ENCODE measurements around the gene SARS1. TPM values are rescaled to one million over a fixed set of nuclear protein-coding genes. Genes with fewer than 3 reads are reported as not detected.

Gene SARS1
- total and polyA plus RNA-seq, 2 donors (not counting 1 experiment from before 2014, with no cell fraction given) = 237 to 437 TPM

- H3K27ac ChIP-seq (ENCODE audit: insufficient read depth, low read length) = no peak overlapping the region
- no peak overlapping the region for H3K4me2 ChIP-seq (ENCODE audit: extremely low read depth, insufficient read depth, low read length)
These were observed 23.8 kb downstream of the SARS1 start for GRCh38 chr1:109237512-109237911.

GRCh38 chr1:109238382-109238781, 24.7 kb downstream of the SARS1 start:
- H2AFZ ChIP-seq (ENCODE audit: low read length) = no peak overlapping the region
- peaks cover 26% of the 10 kb centered on the region for H3K36me3 ChIP-seq (ENCODE audit: control insufficient read depth, insufficient read depth, low read length)
- H3K9ac ChIP-seq (ENCODE audit: insufficient read depth, low read length) = no peak overlapping the region

More at GRCh38 chr1:109237512-109237911, 23.8 kb downstream of the SARS1 start:
- H3K9me3 ChIP-seq (ENCODE audit: control insufficient read depth, insufficient read depth, low read depth, low read length) = no peaks in the 10 kb centered on the region
- peaks cover 18% of the 10 kb centered on the region for H3K4me1 ChIP-seq (ENCODE audit: control insufficient read depth, extremely low read depth, insufficient read depth, low read length)
- DNase-seq (ENCODE audit: low read depth in 2 of 2) = no peak
- TF ChIP-seq EZH2 (IDR thresholded peaks at IDR 0.05; ENCODE audit: low read length, missing control alignments) (no peak), CTCF (conservative IDR thresholded peaks at IDR 0.05 in 1 of 2, IDR thresholded peaks at IDR 0.05 in 1 of 2; ENCODE audit: low read depth in 1 of 2, low read length in 2 of 2) (no peak)
- no peaks in the 10 kb centered on the region for H3K79me2 ChIP-seq (ENCODE audit: control insufficient read depth, insufficient read depth, low read length)
- no peaks in the 10 kb centered on the region for H4K20me1 ChIP-seq (ENCODE audit: control insufficient read depth, extremely low read depth, insufficient read depth, low read length)
- no peak overlapping the region for H2AFZ ChIP-seq (ENCODE audit: low read length)
- no peak overlapping the region for H3K9ac ChIP-seq (ENCODE audit: insufficient read depth, low read length)
- no peak overlapping the region for H3K4me3 ChIP-seq (replicated peaks in 1 of 4; ENCODE audit: control extremely low read depth in 1 of 4, insufficient read depth in 1 of 4, low read depth in 3 of 4, low read length in 4 of 4)
- no peaks in the 10 kb centered on the region for H3K27me3 ChIP-seq (ENCODE audit: control insufficient read depth, insufficient read depth, low read length)
- peaks cover 28% of the 10 kb centered on the region for H3K36me3 ChIP-seq (ENCODE audit: control insufficient read depth, insufficient read depth, low read length)

DNA sequence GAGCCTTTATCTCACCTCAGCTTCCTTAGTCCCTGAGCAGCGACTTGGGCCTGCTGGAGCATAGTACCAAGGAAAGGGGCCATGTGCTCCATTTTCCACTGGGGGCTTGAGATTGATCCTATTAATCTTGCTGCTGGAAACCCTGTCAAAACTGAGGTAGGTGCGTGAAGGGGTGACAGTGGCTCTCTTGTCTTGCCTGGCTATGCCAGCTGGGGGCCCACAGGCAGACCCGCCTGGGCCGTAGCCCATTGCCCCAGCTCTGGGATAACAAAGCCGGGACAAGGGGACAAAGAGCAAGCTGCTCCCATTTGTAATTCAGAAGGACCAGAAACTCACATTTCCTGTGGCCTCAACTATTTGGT, 25.3 kb downstream of the SARS1 start:
- DNase-seq (ENCODE audit: low read depth in 2 of 2) = no peak
- H3K4me2 ChIP-seq (ENCODE audit: extremely low read depth, insufficient read depth, low read length) = no peak overlapping the region

More at GRCh38 chr1:109238382-109238781, 24.7 kb downstream of the SARS1 start:
- Histone ChIP-seq H3K27ac (ENCODE audit: insufficient read depth, low read length) (no peak overlapping the region), H3K4me3 (replicated peaks in 1 of 4; ENCODE audit: control extremely low read depth in 1 of 4, insufficient read depth in 1 of 4, low read depth in 3 of 4, low read length in 4 of 4) (no peak overlapping the region), H3K27me3 (ENCODE audit: control insufficient read depth, insufficient read depth, low read length) (no peaks in the 10 kb centered on the region), H3K4me2 (ENCODE audit: extremely low read depth, insufficient read depth, low read length) (no peak overlapping the region), H3K79me2 (ENCODE audit: control insufficient read depth, insufficient read depth, low read length) (no peaks in the 10 kb centered on the region), H3K9me3 (ENCODE audit: control insufficient read depth, insufficient read depth, low read depth, low read length) (no peaks in the 10 kb centered on the region), H4K20me1 (ENCODE audit: control insufficient read depth, extremely low read depth, insufficient read depth, low read length) (no peaks in the 10 kb centered on the region), H3K4me1 (ENCODE audit: control insufficient read depth, extremely low read depth, insufficient read depth, low read length) (peaks cover 18% of the 10 kb centered on the region)
- DNase-seq (ENCODE audit: low read depth in 2 of 2) = no peak
- TF ChIP-seq CTCF (conservative IDR thresholded peaks at IDR 0.05 in 1 of 2, IDR thresholded peaks at IDR 0.05 in 1 of 2; ENCODE audit: low read depth in 1 of 2, low read length in 2 of 2) (no peak), EZH2 (IDR thresholded peaks at IDR 0.05; ENCODE audit: low read length, missing control alignments) (no peak)

More for the DNA sequence above, 25.3 kb downstream of the SARS1 start:
- no peaks in the 10 kb centered on the region for H4K20me1 ChIP-seq (ENCODE audit: control insufficient read depth, extremely low read depth, insufficient read depth, low read length)
- H2AFZ ChIP-seq (ENCODE audit: low read length) = no peak overlapping the region
- no peak overlapping the region for H3K9ac ChIP-seq (ENCODE audit: insufficient read depth, low read length)
- no peak overlapping the region for H3K27ac ChIP-seq (ENCODE audit: insufficient read depth, low read length)
- H3K27me3 ChIP-seq (ENCODE audit: control insufficient read depth, insufficient read depth, low read length) = no peaks in the 10 kb centered on the region
- H3K9me3 ChIP-seq (ENCODE audit: control insufficient read depth, insufficient read depth, low read depth, low read length) = no peaks in the 10 kb centered on the region
- TF ChIP-seq EZH2 (IDR thresholded peaks at IDR 0.05; ENCODE audit: low read length, missing control alignments) (no peak), CTCF (conservative IDR thresholded peaks at IDR 0.05 in 1 of 2, IDR thresholded peaks at IDR 0.05 in 1 of 2; ENCODE audit: low read depth in 1 of 2, low read length in 2 of 2) (no peak)
- H3K4me1 ChIP-seq (ENCODE audit: control insufficient read depth, extremely low read depth, insufficient read depth, low read length) = peaks cover 18% of the 10 kb centered on the region
- H3K4me3 ChIP-seq (replicated peaks in 1 of 4; ENCODE audit: control extremely low read depth in 1 of 4, insufficient read depth in 1 of 4, low read depth in 3 of 4, low read length in 4 of 4) = no peak overlapping the region
- no peaks in the 10 kb centered on the region for H3K79me2 ChIP-seq (ENCODE audit: control insufficient read depth, insufficient read depth, low read length)
- H3K36me3 ChIP-seq (ENCODE audit: control insufficient read depth, insufficient read depth, low read length) = peaks cover 26% of the 10 kb centered on the region
